ENCODE measurements around the gene KAT6B.

DNA sequence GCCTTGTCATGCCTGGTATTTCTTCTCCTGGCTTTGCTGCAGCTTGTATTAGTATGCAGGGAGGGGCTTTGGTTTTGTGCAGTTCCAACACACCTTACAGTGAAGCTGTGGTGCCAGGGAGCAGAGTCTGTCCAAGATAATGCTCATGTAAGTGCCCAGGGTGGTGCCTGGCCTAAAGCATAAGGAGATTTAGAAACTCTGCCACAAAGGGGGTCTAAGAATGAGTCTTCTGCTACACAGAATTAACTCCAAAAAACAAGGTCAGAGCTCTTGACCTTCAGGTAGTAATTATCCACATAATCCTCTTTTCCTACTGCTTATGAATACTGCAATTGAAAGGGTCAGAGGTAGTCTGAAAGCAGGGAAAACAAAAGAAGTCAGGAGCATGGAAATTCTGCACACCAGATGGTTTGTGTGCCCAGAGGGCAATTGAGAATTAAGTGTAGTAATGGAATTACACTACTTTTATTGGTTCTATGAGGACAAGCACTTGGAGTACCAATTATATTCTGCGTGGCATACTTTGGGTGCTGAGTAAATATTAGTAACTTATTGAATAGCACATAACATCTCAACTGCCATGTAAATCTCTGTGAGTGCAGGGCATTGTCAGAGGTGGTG, 121.5 kb downstream of the KAT6B start:
- TF ChIP-seq, protein P1, sequence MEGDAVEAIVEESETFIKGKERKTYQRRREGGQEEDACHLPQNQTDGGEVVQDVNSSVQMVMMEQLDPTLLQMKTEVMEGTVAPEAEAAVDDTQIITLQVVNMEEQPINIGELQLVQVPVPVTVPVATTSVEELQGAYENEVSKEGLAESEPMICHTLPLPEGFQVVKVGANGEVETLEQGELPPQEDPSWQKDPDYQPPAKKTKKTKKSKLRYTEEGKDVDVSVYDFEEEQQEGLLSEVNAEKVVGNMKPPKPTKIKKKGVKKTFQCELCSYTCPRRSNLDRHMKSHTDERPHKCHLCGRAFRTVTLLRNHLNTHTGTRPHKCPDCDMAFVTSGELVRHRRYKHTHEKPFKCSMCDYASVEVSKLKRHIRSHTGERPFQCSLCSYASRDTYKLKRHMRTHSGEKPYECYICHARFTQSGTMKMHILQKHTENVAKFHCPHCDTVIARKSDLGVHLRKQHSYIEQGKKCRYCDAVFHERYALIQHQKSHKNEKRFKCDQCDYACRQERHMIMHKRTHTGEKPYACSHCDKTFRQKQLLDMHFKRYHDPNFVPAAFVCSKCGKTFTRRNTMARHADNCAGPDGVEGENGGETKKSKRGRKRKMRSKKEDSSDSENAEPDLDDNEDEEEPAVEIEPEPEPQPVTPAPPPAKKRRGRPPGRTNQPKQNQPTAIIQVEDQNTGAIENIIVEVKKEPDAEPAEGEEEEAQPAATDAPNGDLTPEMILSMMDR (IDR thresholded peaks at IDR 0.05): no peak
- TF ChIP-seq EZH2 (IDR thresholded peaks at IDR 0.05; ENCODE audit: borderline replicate concordance, insufficient read depth, low read depth, low read length, poor library complexity, severe bottlenecking): no peak
